Measurements from ENCODE around the gene ITGB1.

- TF ChIP-seq, protein P1, sequence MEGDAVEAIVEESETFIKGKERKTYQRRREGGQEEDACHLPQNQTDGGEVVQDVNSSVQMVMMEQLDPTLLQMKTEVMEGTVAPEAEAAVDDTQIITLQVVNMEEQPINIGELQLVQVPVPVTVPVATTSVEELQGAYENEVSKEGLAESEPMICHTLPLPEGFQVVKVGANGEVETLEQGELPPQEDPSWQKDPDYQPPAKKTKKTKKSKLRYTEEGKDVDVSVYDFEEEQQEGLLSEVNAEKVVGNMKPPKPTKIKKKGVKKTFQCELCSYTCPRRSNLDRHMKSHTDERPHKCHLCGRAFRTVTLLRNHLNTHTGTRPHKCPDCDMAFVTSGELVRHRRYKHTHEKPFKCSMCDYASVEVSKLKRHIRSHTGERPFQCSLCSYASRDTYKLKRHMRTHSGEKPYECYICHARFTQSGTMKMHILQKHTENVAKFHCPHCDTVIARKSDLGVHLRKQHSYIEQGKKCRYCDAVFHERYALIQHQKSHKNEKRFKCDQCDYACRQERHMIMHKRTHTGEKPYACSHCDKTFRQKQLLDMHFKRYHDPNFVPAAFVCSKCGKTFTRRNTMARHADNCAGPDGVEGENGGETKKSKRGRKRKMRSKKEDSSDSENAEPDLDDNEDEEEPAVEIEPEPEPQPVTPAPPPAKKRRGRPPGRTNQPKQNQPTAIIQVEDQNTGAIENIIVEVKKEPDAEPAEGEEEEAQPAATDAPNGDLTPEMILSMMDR (conservative IDR thresholded peaks at IDR 0.05): no peak
- no peak for TF ChIP-seq EZH2 (IDR thresholded peaks at IDR 0.05; ENCODE audit: low read depth)
These were observed 69.7 kb downstream of the ITGB1 start for GRCh38 chr10:32888161-32888927.
